NCI-H2171 (cell line): ENCODE results near the gene CD83.

Source experiments
- DNase-seq: peaks from one replicate; lab custom pipeline; 2025; lab: John Stamatoyannopoulos, UW

Gene CD83

GRCh38 chr6:14091339-14091978, 26.1 kb upstream of the CD83 start:
- no peak for DNase-seq

GRCh38 chr6:14092316-14092715, 25.3 kb upstream of the CD83 start:
- no peak for DNase-seq

GRCh38 chr6:14092838-14093789, 24.5 kb upstream of the CD83 start:
- DNase-seq: no peak

DNA sequence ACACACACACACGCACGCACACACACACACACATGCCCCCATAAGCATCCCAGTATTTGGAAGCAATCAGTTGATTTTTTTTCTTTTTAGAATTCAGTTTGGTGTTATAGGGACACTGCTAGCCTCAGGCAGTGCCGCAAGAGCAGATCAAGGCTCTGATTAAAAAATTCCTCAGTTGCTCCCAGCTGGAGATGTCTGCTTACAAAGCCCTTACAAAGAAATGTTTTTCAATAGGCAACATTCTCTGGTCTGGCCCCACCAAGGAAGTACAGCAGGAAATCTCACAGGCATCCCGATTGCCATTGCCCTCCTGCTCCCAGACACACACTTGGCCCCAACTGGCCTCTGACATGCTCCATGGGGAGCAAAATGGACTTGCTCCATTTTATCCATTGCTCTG, 22.9 kb upstream of the CD83 start:
- DNase-seq: no peak

- DNase-seq: no peak
Measured at GRCh38 chr6:14095437-14095836, 22.1 kb upstream of the CD83 start.

- DNase-seq: no peak
Measured at GRCh38 chr6:14100138-14100537, 17.4 kb upstream of the CD83 start.

DNA sequence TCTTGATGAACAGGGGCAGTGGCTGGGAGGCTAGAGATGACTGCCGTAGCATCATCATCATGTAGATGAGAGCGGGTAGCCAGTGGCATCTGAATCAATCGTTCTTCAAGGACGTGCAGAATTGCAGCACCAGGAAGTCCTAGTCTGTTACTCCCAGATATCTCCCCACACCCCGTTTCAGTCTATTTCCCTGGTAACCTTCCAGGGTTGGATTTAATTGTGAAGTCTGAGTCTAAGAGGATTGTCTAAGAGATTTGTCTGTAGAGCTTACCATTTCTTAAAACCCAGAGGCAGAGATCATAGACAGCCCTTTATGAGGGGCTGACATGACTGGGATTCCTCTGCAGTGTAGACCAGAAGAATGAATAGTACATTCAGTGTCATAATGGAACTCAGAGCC, 16.6 kb upstream of the CD83 start:
- DNase-seq: no peak

- DNase-seq: no peak
Measured at GRCh38 chr6:14102383-14102782, 15.2 kb upstream of the CD83 start.

- DNase-seq: no peak
Measured at GRCh38 chr6:14105547-14105946, 12.0 kb upstream of the CD83 start.

- DNase-seq: no peak
Measured at GRCh38 chr6:14107000-14107399, 10.6 kb upstream of the CD83 start.

DNA sequence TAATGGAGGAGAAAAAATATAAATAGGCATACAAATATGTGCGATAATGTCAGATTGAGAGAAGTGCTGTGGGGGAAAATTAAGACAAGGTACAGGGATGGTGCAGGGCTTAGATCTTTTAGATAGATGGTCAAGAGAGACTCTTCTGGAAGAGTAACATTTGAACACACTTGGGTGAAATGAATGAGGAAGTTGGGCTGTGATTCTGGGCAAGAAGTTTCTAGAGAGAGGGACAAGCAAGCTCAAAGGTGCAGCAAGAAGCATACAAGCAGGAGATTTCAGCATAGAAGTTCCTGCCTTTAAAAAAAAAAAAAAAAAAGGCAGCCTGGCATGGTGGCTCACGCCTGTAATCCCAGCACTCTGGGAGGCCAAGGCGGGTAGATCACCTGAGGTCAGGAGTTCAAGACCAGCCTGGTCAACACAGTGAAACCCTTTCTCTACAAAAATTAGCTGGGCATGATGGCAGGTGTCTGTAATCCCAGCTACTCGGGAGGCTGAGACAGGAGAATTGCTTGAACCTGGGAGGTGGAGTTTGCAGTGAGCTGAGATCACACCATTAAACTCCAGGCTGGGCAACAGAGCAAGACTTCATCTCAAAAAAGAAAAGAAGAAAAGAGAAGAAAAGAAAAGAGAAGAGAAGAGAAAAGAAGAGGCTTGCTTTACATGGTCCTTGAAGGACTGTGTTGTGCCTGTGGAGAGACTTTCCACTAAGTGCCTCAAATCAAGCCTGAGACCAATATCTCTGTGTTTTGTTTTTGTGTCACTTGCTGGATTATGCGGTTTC, 9.7 kb upstream of the CD83 start:
- DNase-seq: no peak

- no peak for DNase-seq
Measured at GRCh38 chr6:14108571-14109410, 8.8 kb upstream of the CD83 start.

DNA sequence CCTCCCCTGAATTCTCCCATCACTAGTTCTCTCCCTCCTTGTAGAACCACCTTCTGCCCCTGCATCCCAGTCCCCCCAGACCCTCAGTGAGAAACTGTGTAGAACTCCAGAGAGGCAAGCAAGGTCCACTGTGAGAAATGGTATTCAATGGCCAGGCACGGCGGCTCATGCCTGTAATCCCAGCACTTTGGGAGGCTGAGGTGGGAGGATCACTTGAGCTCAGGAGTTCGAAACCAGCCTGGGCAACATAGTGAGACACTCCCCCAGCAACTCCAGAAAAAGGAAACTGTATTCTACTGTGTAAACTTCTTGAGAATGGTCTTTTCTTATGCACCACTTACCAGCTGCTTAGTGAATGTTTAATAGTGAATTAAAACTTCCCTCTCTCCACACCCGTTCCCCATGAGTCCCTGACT, 8.2 kb upstream of the CD83 start:
- DNase-seq: no peak

DNA sequence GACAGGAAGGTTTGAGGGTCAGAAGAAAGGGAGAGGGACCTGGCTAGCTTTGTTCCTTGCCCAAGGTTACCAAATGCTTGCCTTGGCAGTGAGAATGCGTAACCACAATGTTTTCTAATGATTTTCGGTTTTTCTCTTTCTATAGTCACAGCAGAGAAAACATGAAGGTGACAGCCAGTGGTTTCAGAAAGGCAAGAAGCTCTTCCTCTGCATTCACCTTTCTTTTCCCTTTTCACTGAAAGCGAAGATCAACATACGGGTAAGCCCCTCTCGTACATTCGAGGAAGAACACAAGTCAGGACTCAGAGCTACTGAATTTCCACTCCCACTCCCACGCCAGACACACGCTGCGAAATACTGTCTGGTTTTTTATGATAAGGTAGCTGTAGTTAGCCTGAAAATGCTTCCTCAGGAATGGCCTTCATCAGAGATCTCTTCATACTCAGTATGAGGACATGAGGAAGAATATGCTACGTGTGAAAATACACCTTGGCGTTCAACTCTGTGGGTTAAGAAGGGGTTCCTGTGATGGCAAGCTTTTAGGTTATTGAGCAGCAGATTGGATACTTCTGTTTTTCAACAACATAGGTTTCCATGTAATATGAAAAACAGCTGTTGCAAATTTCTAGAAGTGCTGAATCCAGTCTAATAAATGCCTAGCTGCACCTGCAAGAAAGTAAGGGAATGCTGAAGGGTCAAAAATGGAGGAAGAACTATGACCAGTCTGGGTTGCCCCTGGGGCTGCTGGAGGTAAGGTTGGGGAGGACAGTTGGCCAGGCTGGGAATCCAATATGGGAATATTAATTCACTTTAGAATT, 7.4 kb upstream of the CD83 start:
- DNase-seq: no peak

GRCh38 chr6:14113976-14114375, 3.6 kb upstream of the CD83 start:
- no peak for DNase-seq

DNA sequence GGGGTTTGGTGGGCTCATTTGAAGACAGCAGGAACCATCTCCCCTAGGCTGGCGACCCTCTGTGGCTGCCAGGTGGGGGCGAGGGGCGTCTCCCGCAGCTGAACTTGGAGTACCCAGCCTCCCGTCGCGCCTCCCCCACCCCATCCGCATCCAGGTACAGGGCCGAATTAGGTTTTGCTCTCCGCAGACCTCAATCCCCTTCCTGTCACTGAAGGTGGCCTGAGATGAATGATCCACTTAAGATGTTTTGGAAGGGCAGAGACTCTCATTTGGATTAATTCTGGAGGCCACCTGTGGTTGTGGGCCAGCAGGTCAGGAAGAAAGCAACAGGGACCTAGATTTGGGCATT, 493 bp downstream of the CD83 start:
- DNase-seq: no peak

DNA sequence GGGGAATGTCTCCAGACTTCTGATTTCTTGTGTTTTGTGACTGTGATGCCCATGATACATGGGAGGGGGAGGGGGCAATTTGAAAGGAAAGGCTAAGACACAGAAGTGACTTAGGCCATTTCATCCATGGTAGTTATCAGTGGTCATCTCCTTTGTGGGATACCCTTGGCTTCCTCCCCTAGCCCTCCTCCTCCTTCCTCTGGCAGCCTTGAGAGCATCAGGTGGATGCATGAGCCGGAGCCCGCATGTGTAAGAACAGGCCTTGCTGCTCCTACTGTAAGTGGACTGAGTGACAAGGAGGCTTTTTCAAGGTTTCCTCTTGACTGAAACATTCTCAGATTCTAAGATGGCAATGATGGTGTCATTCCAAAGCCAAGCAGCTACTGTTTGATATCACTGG, 874 bp downstream of the CD83 start:
- DNase-seq: no peak

DNA sequence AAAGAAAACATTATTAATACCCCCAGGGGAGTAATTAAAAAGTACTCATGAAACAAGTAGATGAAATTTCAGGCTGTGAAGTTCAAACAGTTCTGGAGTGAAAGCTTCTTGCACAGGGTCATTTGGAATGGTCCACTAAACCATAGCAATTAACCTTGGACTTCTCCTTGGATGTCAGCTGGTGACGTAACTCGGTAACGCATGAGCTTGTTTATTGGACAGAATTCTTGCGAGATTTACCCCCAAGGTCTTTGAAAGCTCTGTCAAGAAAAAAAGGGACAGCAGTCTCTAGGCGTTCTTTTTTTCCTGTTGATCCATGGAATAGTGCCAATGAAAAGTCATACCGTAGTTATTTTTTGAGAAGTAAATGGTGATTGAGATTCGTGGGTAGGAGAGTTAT, 2.2 kb downstream of the CD83 start:
- no peak for DNase-seq

DNA sequence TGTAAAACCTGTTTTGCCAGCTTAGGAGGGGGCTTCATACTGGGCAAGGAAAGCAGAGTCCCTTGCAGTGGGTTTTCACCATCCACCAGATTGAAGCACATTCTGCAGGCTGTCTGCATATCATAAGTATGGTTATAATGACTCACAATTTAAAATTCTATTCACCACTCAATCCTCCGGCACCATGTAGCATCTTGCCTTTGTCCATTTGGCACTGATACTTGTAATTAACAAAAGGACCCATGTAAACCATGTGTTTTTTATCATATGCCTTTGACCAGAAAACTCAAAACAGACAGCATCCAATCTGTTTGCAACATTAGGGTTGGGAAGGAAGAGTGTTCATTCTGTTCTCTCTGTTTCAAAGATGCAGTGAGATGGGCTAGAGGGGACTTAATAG, 3.0 kb downstream of the CD83 start:
- no peak for DNase-seq

GRCh38 chr6:14121936-14122344, 4.4 kb downstream of the CD83 start:
- DNase-seq: no peak
